GM21528 (cell line): ENCODE data around the gene CRY1.

Experiments used
- ATAC-seq: cut with Tn5 transposase; IDR thresholded peaks from one replicate; pipeline ENCODE4 v1.9.1; 2021; ENCODE audit warnings: mild to moderate bottlenecking, moderate library complexity; ENCODE audit not compliant: unreplicated experiment, low FRiP score

Gene CRY1

DNA sequence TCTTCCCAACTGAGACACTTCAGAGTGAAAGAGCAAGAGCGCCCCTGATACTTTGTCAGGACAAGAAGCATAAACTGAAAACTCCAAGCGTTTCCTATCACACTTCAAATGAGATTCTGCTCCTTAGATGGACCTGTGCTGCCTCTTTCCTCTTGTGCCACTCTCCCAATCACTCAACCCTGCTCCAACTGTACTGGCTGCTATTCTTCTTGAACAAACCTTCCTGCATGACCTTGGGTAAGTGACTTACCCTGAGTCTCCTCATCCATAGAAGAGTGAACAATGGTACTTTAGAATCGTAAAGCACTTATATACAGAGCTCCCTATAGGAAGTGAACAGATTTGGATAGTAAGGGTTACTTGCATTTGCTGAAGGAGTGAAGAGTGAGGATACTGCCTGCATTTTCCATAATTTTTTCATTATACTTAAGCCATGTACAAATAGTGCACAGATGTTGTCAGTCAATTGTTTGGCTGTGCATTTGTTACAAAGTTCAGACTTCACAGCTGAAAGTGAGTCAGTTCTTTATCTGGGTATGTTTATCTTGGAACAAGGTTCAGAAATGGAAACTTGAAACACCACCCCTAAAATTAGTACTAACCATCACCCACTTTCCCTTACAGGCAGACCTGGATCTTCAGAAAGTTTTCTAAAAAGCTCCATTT is 117.2 kb downstream of the CRY1 start:
- ATAC-seq: no peak

DNA sequence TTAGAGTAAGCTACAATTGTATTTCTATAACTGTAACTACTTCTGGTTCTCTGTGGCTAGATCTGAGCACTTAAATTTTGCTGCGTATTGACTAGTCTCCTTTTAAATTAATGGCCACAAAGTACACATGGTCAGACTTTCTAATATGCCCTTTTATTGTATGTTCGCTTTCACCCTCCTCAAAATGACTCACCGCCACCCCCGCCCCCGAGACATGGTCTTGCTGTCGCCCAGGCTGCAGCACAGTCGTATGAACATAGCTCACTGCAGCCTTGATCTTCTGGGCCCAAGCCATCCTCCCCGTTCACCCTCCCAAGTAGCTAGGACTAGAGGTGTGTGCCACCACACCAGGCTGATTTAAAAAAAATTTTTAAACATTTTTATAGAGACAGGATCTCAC is 118.3 kb downstream of the CRY1 start:
- no peak for ATAC-seq

DNA sequence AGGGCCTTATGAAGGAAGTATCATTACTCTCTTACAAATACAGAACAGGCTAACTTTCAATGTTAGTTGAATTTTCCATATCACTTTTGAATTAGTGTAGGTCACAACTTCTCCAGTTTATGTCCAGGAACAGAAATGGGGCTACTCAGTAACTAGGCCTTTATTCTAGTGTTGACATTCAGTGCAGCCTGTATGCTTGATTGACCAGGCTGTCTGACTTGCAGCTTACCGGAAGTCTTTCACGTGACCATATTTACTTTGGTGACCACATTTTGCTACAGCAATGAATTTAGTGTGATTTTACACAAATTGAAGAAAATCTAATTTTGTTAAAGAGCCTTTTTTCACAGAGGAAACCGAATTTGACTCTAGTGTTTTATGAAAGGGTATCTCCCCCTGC is 118.8 kb downstream of the CRY1 start:
- ATAC-seq: peak; percentile 67

DNA sequence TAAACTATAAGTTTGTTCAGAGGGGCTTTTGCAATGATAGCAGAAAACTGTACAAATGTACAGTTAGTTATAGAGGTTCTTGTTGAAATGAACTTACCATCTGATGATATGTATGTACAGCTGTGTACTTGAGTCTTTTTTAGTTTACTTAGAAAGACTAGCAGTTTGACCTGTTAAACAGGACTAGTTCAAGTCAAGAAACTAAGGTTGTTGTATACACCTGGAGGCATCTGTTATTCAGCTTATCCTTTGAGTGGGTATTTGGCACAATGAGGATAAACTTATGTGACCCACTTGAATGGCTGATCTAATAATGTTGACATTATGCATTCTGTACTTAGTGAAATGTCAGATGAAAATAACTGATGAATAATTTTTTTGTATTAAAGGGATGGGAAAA is 119.8 kb downstream of the CRY1 start:
- no peak for ATAC-seq

DNA sequence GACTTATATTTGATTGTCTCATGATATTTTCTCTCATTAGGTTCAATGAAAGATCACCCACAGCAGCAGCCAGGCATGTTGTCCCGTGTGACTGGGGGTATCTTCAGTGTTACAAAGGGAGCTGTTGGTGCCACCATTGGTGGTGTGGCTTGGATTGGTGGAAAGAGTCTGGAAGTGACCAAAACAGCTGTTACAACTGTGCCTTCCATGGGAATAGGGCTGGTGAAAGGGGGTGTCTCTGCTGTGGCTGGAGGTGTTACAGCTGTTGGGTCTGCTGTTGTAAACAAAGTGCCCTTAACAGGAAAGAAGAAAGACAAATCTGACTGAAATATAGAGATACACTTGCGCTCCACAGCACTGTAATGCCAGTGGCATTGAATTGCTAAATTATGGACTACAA is 122.3 kb downstream of the CRY1 start:
- no peak for ATAC-seq

DNA sequence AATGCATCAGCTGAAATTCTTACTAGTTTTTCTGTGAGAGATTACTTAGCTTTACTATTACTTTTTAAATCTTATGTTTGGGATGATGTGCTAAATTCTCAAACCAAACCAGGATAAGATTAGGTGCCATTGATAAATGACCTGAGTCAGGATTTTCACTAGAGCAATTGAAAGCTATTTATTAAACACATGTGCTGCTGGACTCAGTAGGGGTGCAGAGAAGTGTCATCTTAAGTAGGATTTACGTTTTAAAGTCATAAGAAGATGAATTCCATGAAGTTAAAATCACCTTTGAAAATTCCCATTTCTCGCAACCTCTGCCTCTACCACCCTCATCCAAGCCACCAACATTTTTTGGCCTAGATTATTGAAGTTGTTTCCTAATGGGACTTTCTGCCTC is 128.8 kb downstream of the CRY1 start:
- ATAC-seq: no peak

DNA sequence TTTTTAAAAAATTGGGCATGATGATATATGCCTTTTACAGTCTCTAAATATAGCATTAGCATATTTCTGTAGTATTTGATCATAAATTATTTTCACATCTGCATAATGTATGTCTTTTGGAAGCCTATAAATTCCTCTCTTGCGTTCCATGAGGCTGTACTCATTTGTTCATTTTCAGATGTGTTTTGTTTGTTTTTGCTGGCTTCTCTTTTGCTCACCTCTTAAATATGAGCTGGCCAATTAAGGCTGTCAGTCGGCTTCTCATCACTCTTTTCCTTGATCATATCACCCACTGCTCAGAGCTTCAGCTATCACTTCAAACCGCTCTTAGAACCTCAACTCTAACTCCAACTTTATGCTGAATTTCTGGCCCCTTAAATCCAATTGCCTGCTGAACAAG is 131.1 kb downstream of the CRY1 start:
- ATAC-seq: no peak

DNA sequence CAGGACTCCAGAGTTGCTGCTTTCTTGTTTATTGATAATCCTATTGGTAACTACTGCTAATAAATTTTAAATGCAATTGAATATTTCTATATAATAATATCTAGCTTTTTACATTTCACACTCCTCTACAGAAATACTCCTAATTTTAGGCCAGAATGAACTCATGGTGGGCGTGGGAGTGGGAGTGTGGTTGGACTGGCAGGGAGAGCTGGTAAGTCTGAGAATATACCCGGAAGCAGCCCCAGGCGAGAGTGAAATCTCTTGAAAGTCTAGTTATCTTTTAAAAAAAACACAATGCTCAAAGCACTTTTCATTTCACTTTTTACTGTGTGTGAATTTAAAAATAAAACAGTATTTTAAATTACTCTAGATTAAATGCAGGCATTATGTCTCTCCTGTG is 132.9 kb downstream of the CRY1 start:
- ATAC-seq: no peak

DNA sequence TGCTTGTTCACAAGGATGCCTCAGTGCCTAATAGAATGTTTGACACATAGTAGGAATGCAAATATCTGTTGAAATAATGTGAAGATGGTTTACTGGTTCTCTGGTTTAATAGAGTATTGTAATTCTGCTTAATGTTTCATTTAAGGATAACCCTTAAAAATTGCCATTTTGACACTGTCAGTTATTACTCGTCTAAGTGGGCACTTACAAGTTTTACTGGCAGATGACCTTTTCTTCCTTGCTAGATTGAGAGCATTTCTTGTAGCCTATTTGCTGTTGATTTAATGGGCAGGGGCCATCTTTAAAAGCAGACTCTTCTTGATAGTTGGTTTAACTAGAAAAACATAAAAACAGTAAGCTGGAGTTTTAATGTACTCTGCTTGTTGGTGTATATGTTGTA is 135.8 kb downstream of the CRY1 start:
- no peak for ATAC-seq

DNA sequence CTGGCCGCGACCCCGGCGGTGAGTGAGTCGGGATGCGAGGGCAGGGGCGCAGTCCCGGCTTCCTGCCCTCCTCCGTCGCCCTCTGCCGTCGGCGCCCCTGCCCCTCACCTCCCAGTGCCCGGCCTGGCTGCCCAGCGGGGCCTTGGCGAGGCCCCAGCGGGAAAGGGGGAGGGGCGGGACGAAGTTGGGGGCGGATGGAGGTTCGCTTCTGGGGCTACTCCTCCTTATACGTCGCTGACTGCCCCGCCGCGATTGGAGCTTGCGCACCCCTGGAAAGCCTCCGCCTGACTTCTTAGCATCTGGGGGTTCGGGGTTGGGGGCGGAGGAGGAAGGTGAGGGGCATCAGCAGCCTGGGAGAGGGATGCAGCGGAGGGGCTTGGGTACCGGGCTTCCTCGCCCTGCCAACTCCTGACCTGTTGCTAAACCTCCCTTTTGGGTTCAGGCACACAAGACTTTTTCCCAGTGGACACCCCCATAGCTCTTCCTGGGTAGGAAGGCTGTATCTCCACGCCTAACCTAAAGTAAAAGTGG is 137.2 kb downstream of the CRY1 start:
- ATAC-seq: peak; percentile 44

DNA sequence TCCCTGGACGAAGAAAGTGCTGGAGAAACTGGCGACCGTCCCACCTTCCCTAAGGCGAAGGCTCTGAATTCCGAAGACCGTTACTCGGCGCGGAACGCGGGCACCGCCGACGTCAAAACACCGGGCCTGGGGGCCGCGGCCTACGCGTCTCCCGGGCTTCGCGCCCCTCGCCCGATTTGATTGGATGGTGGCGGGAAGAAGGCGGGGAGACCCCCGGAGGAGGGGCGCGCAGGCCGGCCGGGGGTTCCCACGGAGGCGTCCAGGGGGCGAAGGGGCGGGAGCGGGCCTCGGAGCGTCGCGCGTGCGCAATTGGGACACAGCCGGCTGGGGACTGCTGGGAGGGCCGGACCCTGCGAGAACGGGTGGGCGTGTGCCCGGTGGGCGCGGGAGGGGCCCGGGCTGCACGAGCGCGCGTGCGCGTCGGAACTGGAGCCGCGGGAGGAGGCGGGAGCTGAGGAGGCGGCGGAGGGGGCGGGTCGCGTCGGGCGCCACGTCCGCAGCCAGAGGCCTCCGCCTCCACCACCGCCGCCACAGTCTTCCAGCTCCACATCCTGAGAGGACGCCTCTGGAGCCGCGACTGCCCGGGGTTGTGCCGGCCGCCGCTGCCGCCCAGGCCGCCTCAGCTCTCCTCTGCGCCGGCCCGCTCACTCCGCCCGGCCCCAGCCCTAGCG is 137.8 kb downstream of the CRY1 start, which contains the start of gene TMEM263:
TSS of gene TMEM263 (plus strand) at position 531 of the 671 bp plus-strand sequence. CDS start 11,210 bp downstream, outside the sequence.
- ATAC-seq: peak; percentile 83

DNA sequence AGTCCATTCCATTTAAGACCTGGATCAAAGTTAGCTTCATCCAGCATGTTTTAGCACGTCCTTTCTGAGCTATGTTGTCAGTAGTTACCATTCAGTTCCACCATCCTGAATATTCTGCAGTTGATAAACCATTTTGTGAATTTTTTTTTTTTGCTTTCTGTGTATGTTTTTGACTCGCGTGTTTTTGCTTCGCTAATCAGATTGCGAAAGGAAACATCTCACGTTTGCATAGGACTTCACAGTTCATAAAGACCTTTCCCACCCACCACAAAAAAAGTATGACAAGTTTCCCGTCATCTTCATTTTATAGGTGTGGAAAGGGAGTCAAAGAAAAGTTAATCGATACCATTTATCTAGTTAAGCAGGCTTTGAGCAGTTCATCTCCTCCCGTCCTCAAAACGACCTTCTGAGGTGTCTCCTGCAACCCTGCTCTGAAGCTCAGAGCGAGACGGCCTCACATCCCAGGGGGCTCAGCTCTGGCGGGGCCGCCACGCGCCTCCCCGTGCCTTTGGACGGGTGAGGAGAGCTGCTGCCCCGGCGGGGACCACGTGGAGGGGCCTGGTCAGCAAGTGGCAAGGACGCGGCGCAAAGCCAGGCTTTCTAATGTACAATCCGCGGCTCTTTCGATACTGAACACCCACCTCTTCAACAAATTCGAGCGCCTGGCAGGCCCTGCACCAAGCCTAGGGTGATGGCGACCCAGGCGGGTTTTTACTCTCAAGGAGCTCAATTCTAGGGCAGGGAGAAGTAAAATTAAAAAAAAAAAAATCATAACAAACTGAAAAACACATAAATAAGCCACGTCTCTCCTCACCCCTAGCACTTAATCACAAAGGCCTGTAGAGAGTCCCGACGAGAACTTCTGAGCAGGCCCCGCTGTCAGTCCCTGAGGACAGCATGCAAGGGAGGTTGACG is 138.6 kb downstream of the CRY1 start:
- ATAC-seq: peak; percentile 28

DNA sequence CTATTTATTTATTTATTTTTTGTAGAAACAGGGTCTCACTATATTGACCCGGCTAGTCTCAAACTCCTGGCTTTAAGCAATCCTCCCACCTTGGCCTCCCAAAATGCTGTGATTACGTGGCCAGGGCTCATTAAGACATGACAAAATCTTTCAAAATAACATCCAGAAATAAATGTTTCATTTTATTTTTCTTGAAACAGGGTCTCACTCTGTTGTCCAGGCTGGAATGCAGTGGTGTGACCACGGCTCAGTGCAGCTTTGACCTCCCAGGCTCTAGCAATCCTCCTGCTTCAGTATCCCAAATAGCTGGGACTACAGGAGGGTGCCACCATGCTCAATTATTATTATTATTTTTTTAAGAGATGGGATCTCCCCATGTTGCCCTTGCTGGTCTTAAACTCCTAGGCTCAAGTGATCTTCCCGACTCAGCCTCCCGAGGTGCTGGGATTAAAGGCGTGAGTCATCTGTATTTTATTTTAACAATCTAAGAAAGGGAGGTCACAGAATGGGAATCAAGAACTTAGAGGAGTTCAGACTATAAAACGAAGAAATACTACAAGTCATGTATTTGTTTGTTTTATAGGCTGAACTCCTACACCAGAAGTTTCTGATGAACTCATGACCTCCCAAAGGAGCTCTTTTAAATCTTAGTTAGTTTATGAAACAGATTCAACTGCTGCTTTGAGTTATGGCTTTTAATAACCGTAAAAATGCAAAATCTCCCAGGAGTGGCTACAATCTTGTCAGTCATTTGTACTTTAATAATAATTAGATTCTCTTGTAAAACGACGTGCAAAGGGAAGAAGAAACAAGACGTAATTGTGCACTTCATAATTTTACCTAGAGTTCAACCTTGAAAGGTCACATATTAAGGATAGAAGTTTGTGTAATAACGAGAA is 139.7 kb downstream of the CRY1 start:
- ATAC-seq: no peak

DNA sequence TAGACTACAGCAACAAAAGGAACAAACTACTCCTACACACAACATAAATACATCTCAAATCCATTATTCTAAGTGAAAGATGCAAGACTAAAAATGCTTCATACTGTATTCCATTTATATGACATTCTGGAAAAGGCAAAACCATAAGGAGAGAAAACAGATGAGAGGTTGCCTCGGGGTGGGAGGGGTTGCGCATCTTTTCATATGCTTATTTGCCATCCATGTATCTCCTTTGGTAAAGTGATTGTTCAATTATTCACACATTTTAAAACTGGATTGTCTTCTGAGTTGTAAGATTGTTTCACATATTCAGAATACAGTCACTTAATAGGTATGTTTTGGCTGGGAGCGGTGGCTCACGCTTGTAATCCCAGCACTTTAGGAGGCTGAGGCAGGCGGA is 142.8 kb downstream of the CRY1 start:
- ATAC-seq: no peak

DNA sequence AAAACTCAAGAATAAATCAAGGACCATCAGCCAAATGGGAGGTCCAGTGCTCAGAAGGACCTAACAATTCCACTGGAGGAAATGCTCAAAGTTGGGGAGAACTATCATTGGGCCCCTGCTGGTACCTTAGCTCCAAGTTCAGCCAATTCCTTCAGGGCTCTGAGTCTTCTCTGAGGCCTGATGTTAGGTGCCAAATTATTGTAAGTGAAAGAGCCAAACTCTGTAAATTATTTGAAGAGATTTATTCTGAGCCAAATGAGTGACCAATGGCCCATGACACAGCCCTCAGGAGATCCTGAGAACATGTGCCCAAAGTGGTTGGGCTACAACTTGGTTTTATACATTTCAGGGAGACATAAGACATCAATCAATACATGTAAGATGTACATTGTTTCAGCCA is 145.9 kb downstream of the CRY1 start:
- ATAC-seq: no peak

DNA sequence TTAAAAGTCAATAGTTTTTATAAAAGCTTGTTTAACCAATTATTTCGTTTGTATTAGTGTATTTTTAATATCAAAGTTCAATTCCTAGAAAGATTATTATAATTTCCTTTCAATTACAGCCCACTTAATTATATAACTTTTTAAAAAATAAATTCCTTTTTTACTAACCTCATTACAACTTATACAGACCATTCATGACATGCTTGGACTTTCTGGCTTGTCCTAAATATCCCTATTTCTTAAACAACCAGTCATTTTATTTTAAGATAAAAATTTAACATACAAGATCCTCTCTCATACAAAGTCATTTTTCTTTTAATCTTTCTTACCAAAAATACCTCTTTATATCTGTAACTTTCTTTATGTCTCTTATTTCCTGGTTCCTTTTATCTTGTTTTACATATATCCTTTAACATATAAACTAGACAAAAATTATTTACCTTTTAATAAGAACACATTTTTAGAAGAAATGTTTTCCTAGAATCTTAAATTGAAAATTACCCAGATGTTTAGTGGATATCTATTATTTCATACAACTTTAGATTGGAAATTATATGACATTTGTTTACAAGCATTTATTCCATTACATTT is 148.0 kb downstream of the CRY1 start:
- no peak for ATAC-seq

DNA sequence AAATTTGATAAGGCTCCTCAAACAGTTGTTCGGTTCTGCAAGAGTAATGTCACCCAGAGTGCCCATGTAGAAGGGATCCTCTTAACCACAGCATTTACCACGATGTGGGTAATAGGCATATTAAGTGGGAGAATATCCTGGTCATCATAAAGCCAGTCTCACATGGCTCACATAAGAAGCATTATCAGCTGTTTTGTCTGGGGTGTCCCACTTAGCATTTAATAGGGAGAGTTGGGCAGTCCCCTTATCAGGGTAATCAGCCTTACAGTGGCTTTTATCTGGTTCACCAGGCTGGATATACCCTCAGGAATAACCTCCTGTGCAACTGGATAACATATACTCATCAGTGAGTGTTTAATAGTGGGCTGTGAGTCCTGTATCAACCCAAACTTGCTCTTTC is 150.6 kb downstream of the CRY1 start:
- ATAC-seq: no peak

DNA sequence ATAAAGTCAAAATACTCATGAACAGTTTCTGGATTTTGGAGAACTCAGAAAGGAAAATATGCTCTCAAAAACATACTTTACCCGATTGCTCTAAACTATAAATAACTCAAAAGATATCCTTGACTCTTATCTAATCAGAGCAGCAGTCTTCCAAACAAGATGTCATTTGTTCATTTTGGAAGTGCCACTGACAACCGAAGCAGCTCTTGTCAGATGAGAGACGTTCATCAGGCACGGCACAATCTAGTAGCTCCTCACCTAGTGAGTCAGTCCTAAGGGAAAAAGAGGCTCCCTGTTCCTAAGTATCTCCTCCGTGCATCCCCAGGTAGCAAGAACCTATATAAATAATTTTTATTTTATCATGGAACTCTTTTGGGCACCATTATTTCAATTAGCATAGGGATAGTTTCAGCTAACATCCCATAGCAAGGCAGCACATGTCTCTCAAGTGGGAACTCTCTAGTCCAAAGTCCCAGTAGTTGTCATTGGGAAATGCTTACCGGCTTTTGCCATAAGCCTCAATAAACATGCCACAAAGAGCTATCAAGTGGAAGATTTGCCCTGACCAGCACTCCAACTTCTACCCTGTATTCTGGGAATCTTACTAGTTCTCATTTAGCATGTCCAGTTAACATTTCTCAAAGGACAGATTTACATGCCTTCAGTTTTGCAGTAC is 151.7 kb downstream of the CRY1 start:
- ATAC-seq: no peak
